Right lobe of liver (tissue), 6 donors: Measurements from ENCODE around the gene TIGD1. TPM values are rescaled to one million over a fixed set of nuclear protein-coding genes. Genes with fewer than 3 reads are reported as not detected.
"Not testable (repeated sequence)": the region's sequence is repeated elsewhere in the genome, so short reads cannot be mapped to it uniquely, and the experiment has no call there.

ENCODE experiments used
- ATAC-seq, 4 donors: fragments of 200-7000 bp; cut with Tn5 transposase; one replicate each; pipeline ENCODE4 v1.9.1; 2020; ENCODE audit warnings: mild to moderate bottlenecking in 4 of 4, moderate library complexity in 4 of 4
- DNase-seq, 3 donors: peaks; one replicate each; pipeline ENCODE4 v3.0.0-alpha.2; 2020
- H3K27ac ChIP-seq, 3 donors: fragments of 200-600 bp; one replicate each; pipeline ENCODE4 v1.8.0; 2022
- H3K27me3 ChIP-seq, 2 donors: fragments of 200-600 bp; one replicate each; pipeline ENCODE4 v1.8.0; 2022
- H3K36me3 ChIP-seq, 4 donors: fragments of 200-600 bp; sonication (generic) in 1 of 4; one replicate each; pipeline versions ENCODE4 v1.5.1 to v1.8.0; 2017 to 2022; ENCODE audit warnings: control low read depth in 1 of 4
- H3K4me1 ChIP-seq, 4 donors: fragments of 200-600 bp; sonication (generic) in 1 of 4; one replicate each; pipeline versions ENCODE4 v1.5.1 to v1.8.0; 2017 to 2022; ENCODE audit warnings: control low read depth in 1 of 4
- H3K4me3 ChIP-seq, 3 donors: fragments of 200-600 bp; one replicate each; pipeline ENCODE4 v1.8.0; 2022
- H3K9me3 ChIP-seq, 4 donors: fragments of 200-600 bp; sonication (generic) in 1 of 4; one replicate each; pipeline versions ENCODE4 v1.5.1 to v1.8.0; 2017 to 2022; ENCODE audit warnings: control low read depth in 1 of 4
- POLR2A ChIP-seq: fragments of 450-650 bp; IDR thresholded peaks from one replicate; pipeline ENCODE4 v1.6.1; 2017; ENCODE audit warnings: antibody characterized with exemption, mild to moderate bottlenecking
- WGBS: methylation state at CpG from one replicate; pipeline ENCODE4 v1.1.6; 2018; ENCODE audit warnings: low coverage, low lambda C conversion rate; ENCODE audit not compliant: insufficient coverage; ENCODE audit errors: missing lambda C conversion rate; 5-methylcytosine and 5-hydroxymethylcytosine counted together
- intact Hi-C, 2 donors: fragments of 100-400 bp; cut with DNase I; formaldehyde crosslinking; loops; one replicate each; pipeline versions ENCODE4 v1.11.2 to v1.14.1; 2022
- total RNA-seq, 6 experiments: library from RNA; depleted of rRNA in 2 of 6; stranded (reverse); fragments of >200 nt in 2 of 6; fragmentation: NEBNext Ultra II Directional in 3 of 6; extraction: Animal tissue kit (Norgen Biotek cat#: 25700) in 3 of 6; gene quantifications; one replicate each; pipeline versions ENCODE4 v1.1.0 to v1.2.4, GENCODE V29; 2016 to 2023
- TF ChIP-seq, protein P1 (sequence below), 4 donors: fragments of 200-600 bp in 3 of 4; fragments of 450-650 bp in 1 of 4; IDR thresholded peaks; one replicate each; pipeline versions ENCODE4 v1.5.1 to v1.8.0; 2016 to 2022; ENCODE audit warnings: antibody characterized with exemption in 4 of 4, mild to moderate bottlenecking in 2 of 4
- donor health status: DM: no; HTN: yes; CAD: no.
- donor health status: DM: no; HTN: no; CAD: no.
- donor health status: DM: no; HTN: no; CAD: no.
- donor health status: DM: no; HTN: yes; CAD: no.
- donor health status: DM: no; HTN: yes; CAD: no.

Gene TIGD1
- total RNA-seq, 6 experiments from 2014 or later: 0.68 to 1.5 (median 1.0) TPM

DNA sequence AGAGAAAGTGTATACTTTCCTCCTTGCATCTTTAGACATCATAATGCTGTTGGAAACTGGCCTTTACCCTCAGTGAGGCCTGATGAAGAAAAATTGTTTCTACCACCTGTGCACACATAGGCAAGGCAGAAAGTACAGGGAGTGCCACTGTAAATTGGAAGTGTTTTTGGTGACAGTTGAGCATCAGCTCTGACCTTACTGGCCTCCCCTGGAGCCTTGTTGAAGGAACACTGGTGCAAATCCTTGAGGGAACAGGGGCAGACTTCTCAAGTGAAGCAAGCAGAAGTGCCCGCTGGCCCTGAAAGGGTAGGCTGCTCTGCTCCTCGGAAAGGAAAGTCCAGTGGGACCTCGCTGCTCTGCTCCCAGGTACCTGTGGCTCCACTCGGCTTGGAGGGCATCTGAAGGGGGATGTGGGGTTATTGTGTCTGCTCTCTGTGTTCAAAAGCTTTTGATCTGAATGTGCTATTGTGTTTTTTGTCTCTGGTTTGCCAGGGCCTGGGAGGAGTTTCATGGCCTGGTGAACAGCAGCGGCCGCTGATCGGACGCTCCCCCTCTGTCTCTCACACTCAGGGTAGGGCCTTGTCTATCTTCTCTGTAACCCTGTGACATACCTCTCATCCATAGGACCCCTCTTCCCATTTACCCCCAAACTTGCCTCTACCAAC lies 23.5 kb upstream of the TIGD1 start:
- peak overlapping the region in 1 of 3 donors; percentile 16 for H3K4me3 ChIP-seq
- peaks cover 2 to 13% (median 8%) of the 10 kb centered on the region in 4 donors for H3K36me3 ChIP-seq
- TF ChIP-seq POLR2A: no peak
- TF ChIP-seq, protein P1, sequence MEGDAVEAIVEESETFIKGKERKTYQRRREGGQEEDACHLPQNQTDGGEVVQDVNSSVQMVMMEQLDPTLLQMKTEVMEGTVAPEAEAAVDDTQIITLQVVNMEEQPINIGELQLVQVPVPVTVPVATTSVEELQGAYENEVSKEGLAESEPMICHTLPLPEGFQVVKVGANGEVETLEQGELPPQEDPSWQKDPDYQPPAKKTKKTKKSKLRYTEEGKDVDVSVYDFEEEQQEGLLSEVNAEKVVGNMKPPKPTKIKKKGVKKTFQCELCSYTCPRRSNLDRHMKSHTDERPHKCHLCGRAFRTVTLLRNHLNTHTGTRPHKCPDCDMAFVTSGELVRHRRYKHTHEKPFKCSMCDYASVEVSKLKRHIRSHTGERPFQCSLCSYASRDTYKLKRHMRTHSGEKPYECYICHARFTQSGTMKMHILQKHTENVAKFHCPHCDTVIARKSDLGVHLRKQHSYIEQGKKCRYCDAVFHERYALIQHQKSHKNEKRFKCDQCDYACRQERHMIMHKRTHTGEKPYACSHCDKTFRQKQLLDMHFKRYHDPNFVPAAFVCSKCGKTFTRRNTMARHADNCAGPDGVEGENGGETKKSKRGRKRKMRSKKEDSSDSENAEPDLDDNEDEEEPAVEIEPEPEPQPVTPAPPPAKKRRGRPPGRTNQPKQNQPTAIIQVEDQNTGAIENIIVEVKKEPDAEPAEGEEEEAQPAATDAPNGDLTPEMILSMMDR (IDR thresholded peaks at IDR 0.05): no peak
- DNase-seq (no peak), ATAC-seq (peak in 3 of 4 donors; percentile 5 to 12 (median 9))
- peaks cover 0 to 66% (median 34%) of the 10 kb centered on the region in 4 donors for H3K4me1 ChIP-seq
- H3K27ac ChIP-seq: peak overlapping the region; percentile 66 to 77 (median 70)
- intact Hi-C loops: no loop called here
- no CpG with 5 or more reads among the region's 8 CpGs for WGBS
- no peaks in the 10 kb centered on the region for H3K27me3 ChIP-seq
- H3K9me3 ChIP-seq: no peaks in the 10 kb centered on the region

GRCh38 chr2:232573042-232573441 lies 22.7 kb upstream of the TIGD1 start:
- peak in 1 of 4 donors; percentile 30 for ATAC-seq
- Histone ChIP-seq H3K36me3 (peaks cover 7 to 21% (median 12%) of the 10 kb centered on the region in 4 donors), H3K27me3 (no peaks in the 10 kb centered on the region), H3K4me3 (no peak overlapping the region), H3K4me1 (peaks cover 0 to 65% (median 34%) of the 10 kb centered on the region in 4 donors), H3K27ac (peak overlapping the region; percentile 66 to 77 (median 70)), H3K9me3 (no peaks in the 10 kb centered on the region)
- TF ChIP-seq, protein P1 (IDR thresholded peaks at IDR 0.05): no peak
- no peak for TF ChIP-seq POLR2A
- no peak for DNase-seq
- intact Hi-C loops: no loop called here

DNA sequence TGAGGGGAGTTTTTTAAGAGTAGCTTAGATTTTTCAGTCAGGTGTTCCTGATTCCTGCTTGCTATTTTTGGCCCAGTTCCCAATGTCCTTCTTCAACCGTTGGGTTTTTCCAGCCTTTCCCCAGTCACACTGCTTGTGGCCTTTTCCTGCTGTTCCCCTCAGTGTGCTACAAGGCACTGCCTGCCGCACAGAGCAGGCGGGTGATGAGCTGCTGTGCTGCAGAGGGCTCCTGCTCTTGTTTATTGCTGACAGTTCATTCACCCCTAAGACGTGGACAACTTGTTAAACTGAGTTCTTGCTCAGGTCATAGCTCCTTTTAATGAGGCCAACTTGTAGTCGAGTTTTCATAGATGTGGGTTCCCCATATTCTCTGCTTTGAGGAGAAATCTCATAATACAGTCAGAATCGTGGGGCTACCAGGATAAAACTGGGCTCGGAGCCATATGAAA lies 20.7 kb upstream of the TIGD1 start:
- intact Hi-C loops: no loop called here
- no peaks in the 10 kb centered on the region for H3K27me3 ChIP-seq
- WGBS: 58% methylated on average over 7 of the region's 7 CpGs
- H3K27ac ChIP-seq: peak overlapping the region in 2 of 3 donors; percentile 0 to 50
- TF ChIP-seq, protein P1 (IDR thresholded peaks at IDR 0.05): no peak
- no peak for TF ChIP-seq POLR2A
- DNase-seq: peak in 1 of 3 donors; percentile 32
- peak; percentile 24 to 57 (median 42) for ATAC-seq
- H3K4me1 ChIP-seq: peaks cover 0 to 49% (median 25%) of the 10 kb centered on the region in 4 donors
- H3K4me3 ChIP-seq: no peak overlapping the region
- peaks cover 7 to 41% (median 25%) of the 10 kb centered on the region in 4 donors for H3K36me3 ChIP-seq
- H3K9me3 ChIP-seq: no peaks in the 10 kb centered on the region

- DNase-seq, H3K4me3 ChIP-seq, ATAC-seq, intact Hi-C loops, H3K9me3 ChIP-seq, H3K27me3 ChIP-seq, H3K27ac ChIP-seq: not testable (repeated sequence)
- Histone ChIP-seq H3K36me3 (peaks cover 7 to 47% (median 27%) of the 10 kb centered on the region in 4 donors), H3K4me1 (peaks cover 0 to 47% (median 23%) of the 10 kb centered on the region in 4 donors)
- 100% methylated on average over 6 of the region's 6 CpGs for WGBS
These were observed 20.1 kb upstream of the TIGD1 start for GRCh38 chr2:232570481-232570880.

DNA sequence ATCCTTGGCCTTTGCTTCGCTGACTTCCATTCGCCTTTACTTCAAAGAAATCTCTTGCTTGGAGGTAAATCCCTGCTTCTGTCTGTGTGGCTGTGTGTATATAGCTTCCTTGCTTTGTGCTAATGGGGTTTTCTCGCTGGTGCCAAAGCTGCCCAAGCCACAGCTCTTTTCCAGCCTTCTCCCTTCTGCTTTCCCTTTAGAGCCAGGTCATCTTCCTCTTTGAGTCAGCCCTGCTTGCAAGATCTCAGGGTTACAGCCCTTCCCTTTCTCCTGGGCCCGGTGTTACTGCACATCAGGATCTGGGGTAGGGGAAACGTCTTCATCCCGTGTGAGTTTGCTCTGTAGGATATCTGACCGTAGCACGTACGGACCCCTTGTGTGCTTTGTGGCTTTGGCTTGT lies 19.2 kb upstream of the TIGD1 start:
- ATAC-seq: no peak
- 98% methylated on average over 7 of the region's 9 CpGs for WGBS
- DNase-seq: no peak

More for the DNA sequence above, 19.2 kb upstream of the TIGD1 start:
- Histone ChIP-seq H3K36me3 (peaks cover 7 to 56% (median 30%) of the 10 kb centered on the region in 4 donors), H3K27me3 (no peaks in the 10 kb centered on the region), H3K4me1 (peaks cover 0 to 41% (median 19%) of the 10 kb centered on the region in 4 donors), H3K4me3 (no peak overlapping the region), H3K27ac (no peak overlapping the region), H3K9me3 (no peaks in the 10 kb centered on the region)
- TF ChIP-seq, protein P1 (IDR thresholded peaks at IDR 0.05): no peak
- no peak for TF ChIP-seq POLR2A
- intact Hi-C loops: no loop called here
